HUDEP-2 (cell line): ENCODE data around the gene IGLL1.
A peak's percentile ranks its signal among the peaks of the same experiment; 100 is the strongest.
"Not testable (repeated sequence)": the region's sequence is repeated elsewhere in the genome, so short reads cannot be mapped to it uniquely, and the experiment has no call there.

Source experiments
- DNase-seq, 76 experiments: peaks; one replicate each; lab custom pipeline; 2025; ENCODE audit not compliant: unreplicated experiment in 76 of 76; lab: John Stamatoyannopoulos, UW

IGLL1 gene

DNA sequence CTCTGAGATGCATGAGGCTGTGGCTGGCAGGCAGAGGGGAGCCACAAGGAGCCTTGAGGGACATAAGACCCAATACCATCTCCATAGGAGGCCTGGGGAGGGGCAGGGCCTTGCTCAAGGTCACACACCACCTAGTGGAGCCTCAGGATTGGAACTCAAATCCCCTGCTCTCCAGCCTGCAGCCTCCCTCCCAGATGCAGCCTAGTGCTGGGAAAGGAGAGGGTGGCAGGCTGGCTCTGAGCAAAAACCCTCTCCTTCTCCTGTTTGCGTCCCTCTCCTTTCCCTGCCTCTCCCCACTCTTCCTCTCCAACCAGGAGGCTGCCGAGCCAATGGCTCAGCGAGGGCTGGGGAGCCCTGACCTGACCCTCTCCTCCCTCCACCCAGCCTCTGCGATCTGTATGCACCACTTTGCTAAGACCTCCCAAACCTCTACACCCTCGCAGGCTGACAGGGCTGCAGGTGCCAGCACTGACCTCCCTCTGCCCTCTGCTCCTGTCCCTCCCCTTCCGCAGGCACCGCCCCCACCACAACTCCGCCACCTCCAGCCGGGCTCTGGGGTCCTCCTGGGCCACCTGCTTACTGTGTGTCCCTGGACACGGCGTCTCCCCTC lies 14.7 kb downstream of the IGLL1 start:
- peak in 2 of 76 experiments; percentile 1 to 7 for DNase-seq

DNA sequence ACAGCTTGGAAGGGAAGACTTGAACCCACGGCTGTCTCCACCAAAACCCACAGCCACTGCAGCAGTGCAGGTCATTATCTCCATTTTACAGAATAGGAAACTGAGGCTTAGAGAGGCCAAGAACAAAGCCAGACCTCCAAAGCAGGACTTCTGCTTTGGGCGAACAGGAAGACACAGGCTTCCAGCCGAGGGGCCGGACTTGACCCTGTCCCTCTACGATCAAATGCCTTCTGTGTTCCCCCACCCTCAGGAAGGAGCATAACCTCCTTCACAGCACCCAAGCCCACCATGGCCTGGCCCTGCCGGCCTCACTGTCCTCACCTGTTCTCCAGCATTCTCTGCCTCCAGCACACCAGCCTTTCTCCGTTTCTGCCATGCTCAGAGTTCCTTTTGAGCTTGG lies 15.8 kb downstream of the IGLL1 start:
- DNase-seq = no peak

DNA sequence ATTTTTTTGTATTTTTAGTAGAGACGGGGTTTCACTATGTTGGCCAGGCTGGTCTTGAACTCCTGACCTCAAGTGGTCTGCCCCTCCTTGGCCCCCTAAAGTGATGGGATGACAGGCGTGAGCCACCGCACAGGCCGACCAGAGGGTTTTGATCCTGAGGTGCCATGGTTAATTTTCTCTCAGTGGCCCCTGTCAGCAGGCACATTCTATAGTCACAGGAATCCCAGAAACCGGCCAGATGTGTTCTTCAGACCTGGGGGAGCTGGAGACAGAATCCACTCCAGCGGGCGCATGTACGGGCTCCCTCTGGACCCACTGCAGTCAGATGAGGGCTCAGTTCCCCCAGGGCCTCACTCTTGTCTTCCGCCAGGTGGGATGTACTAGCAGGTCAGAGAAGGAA lies 17.0 kb downstream of the IGLL1 start:
- no peak for DNase-seq

DNA sequence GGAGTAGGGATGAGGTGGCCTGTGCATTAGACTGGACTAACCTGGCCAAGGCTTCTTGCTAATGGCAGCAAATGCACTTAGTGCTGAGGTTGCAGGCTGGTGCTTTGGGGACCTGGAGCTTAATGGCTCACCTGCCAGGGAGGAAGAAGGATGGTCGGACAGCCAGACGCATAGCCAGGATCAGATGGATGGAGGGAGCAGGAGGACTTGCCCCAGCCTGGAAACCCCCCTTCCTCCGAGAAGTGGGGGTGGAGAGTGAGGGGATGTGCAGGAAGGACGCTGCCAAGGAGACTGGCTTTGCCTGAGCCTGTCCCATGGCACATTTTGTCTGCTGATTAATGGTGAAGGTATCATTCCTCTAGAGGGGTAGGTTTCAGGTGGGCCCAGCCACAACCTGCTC lies 17.9 kb downstream of the IGLL1 start:
- DNase-seq = no peak

DNA sequence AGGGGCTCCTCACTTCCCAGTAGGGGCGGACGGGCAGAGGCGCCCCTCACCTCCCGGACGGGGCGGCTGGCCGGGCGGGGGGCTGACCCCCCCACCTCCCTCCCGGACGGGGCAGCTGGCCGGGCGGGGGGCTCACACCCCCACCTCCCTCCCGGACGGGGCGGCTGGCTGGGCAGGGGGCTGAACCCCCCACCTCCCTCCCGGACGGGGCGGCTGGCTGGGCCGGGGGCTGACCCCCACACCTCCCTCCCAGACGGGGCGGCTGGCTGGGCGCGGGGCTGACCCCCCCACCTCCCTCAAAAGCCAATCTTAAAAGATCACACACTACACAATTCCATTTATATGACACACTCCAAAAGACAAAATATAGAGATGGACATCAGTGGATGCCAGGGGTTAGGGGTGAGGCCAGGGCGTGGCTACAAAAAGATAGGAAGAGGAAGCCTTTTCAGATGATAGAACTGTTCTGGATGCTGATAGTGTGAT lies 19.0 kb downstream of the IGLL1 start:
- not testable (repeated sequence) for DNase-seq

DNA sequence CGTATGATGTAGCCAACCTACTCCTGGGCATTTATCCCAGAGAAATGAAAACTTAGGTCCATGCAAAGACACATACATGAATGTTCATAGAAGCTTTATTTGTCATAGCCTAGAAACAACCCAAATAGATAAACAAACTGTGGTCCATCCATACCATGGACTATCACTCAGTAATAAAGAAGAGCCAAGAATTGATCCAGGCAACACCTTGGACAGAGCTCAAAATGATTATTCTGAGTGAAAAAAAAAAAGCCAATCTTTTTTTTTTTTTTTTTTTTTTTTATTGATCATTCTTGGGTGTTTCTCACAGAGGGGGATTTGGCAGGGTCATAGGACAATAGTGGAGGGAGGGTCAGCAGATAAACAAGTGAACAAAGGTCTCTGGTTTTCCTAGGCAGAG lies 19.9 kb downstream of the IGLL1 start:
- not testable (repeated sequence) for DNase-seq

DNA sequence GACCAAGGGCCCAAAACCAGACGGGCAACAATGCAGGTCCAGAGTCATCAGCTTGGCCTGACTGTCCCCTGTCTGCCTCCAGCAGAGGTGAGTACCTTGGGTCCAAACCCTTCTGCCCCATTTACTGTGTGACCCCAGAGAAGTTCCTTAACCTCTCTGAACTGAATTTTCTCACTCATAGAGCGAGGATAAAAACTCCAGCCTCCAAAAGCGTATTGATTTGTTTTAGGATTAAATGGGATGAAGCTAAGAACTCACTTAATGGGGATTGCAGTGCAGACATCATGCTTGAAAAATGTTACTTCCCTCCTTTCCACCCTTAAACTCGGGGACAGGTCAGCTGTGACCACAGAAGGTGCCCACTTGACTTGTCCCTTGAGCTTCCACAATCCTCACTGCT lies 22.6 kb downstream of the IGLL1 start:
- DNase-seq = no peak

DNA sequence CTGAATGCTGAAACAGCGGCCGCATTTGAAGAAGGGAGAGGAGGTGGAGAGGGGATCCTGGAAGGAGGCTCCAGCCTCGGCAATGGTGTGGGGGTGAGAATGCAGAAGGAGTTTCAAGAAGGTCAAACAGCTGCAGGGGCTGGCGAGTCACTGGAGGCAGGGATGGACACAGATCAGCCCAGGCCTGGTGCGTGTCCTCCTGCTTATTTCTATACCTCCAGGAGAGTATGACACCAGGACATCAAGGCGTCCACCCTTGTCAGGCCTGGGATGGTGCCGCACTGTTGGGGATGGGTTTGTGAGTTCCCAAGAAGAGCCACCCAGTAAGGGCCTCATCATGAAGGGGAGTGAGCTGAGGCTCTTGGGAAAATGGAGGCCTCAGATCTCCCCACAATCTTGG lies 23.1 kb downstream of the IGLL1 start:
- no peak for DNase-seq

DNA sequence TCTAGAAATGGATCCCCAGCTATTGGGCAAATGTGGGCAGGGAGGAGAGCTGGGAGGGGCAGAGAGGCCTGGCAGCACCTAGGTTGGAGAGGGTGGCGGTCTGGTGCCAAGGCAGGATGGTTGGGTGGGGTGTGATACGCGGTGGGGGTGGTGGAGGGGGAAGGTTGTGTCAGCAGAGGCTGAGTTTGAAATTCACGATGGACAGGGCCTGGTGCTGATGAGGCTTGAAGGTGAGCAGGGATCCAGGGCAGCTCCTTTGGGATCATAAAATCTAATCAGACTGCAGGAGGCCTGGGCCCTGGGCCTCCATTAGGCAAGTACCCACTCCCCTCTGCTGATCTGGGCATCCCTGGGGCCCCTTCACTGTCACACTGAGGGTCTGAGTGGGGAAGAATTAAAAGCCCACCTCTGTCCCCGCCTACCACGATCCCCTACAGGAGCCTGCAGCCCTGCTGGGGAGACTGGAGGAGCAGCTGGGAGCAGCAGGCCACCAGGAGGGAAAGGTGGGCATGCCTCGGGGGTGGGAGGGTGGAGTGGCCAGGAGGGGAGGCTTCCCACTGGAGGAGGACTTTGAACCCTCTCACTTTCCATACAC lies 24.0 kb downstream of the IGLL1 start:
- no peak for DNase-seq

DNA sequence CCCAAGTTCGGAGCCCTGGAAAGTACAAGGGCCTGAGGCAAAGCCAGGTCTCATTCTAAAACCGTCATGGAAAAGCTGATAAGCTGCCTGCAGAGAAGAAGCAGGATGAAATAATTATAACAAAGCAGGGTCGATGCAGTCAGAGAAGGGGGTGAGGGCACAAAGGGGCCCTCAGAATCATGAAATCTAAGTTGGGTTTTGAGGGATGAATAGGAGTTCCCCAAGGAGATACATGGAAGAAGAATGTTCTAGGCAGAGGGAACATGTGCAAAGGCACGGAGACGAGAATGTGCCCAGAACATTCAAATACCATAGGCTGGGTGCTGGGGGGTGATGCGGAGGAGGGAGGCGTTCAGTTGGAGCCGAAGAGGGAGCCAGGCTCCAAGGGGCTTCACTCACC lies 25.0 kb downstream of the IGLL1 start:
- no peak for DNase-seq

DNA sequence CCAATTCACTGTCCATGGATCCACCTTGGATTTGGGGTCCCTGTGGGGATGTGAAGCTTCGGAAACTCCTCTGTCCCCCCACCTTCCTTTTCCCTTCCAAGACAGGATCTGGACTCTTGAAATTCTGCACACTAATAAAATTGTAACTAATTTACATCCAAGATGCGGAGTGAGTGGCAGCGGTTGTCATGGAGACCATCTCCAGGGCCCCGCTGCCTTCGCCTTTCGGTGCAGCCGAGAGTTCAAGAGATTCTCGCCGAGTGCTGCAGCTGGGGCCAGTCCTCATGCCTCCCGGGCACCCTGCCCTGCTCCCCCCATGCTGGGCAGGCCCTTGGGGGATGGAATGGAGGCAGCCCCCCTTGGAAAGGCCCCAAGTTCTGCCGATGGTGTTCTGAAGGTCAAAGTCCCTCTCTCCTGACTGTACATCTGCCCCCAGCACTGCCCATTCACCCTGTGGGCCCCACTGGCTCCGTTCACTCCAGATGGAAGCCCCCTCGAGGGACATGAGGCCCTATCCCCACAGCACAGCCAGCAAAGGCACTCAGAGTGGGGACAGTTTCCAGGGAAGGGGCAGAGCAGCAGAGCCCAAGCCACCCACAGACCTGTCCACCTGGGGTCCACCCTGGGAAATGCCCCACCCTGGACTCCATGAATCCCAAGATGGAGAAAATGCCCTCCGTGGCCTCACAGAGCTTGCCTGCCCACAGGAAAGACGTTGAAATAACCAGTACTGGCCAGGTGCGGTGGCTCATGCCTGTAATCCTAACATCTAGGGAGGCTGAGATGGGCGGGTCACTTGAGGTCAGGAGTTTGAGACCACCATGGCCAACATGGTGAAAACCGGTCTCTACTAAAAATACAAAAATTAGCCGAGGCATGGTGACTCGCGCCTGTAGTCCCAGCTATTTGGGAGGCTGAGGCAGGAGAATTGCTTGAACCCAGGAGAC lies 25.9 kb downstream of the IGLL1 start:
- DNase-seq = no peak

DNA sequence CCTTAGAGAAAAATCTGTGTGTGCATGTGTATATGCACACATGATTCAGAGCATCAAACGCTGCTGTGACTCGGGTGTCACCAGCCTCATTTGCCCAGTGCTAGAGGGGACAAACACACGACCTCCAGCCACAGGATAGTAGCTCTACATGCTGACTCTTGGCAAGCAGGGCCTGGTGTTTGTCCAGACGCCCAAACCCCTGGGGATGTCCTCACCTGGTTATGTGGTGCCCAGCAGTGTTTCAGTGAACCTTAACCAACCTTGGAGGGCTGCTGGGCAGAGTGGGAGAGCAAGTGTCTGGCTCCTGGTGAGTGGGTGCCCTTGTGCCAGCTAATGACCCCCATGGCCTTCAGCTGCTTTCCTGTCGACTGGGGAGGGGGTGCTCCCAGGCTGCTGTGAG lies 26.7 kb downstream of the IGLL1 start:
- DNase-seq = no peak

DNA sequence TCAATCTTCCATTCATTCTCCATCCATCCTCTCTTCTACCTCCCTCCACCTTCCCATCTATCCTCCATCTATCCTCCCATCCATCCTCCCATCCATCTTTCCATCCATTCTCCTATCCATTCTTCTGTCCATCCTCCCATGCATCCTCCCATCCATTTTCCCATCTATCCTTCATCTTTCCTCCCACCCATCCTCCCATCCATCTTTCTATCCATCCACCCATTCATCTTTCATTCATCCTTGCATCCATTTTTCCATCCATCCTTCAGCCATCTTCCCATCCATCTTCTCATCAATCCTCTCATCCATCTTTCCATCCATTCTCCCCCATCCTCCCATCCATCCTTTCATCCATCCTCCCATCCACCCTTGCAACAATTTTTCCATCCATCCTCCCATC lies 27.5 kb downstream of the IGLL1 start:
- DNase-seq = no peak

DNA sequence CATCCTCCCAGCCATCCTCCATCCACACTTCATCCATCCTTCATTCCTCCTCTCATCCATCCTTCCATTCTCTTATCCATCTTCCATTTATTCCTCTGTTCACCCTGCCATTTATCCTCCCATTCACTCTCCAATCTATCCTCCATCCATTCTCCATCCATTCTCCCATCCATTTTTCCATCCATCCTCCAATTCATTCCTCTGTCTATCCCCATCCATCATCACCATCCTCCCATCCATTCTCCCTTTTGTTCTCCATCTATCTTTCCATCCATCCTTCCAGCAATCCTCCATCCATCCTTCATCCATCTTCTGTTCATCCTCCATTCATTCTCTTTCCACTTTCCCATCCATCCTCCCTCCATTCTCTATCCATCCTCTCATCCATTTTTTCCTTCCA lies 28.7 kb downstream of the IGLL1 start:
- DNase-seq = no peak

DNA sequence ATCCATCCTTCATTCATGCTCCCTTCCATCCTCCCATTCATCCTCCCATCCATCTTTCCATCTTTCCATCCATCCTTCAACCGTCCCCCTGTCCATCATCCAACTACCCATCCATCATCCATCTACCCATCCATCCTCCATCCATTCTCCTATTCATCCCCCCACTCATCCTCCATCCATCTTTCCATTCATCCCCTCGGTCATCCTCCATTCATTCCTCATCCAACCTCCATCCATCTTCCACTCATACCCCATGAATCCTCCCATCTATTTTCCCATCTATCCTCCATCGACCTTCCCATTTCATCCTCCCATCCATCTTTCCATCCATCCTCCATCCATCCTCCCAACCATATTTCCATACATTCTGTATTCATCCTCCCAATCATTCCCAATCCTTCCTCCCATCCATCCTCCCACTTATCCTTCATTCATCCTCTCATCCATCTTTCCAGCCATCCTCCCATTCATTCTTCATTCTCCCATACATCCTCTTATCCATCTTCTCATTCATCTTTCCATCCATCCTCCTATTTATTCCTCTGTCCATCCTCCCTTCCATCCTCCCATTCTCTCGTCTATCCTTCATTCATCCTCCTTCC lies 29.9 kb downstream of the IGLL1 start:
- DNase-seq = no peak

DNA sequence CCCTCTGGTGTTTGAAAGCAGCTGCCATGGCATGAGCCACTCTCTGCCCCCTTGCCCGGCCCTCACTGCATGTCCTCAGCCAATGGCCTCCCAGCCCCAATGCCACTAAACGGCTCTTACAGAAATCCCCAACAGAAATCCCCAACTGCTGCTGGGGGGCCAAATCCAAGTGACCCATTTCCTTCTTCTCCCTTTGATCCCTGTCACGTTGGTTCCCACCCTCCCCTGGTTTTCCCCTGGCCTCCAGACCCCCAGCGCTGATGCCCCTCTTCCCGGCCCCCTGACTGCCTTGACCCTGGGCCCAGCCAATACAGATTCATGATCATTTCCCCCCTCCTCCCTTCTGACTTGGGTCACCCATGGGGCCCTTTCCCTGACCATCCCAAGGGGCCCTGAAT lies 30.9 kb downstream of the IGLL1 start:
- DNase-seq = no peak

DNA sequence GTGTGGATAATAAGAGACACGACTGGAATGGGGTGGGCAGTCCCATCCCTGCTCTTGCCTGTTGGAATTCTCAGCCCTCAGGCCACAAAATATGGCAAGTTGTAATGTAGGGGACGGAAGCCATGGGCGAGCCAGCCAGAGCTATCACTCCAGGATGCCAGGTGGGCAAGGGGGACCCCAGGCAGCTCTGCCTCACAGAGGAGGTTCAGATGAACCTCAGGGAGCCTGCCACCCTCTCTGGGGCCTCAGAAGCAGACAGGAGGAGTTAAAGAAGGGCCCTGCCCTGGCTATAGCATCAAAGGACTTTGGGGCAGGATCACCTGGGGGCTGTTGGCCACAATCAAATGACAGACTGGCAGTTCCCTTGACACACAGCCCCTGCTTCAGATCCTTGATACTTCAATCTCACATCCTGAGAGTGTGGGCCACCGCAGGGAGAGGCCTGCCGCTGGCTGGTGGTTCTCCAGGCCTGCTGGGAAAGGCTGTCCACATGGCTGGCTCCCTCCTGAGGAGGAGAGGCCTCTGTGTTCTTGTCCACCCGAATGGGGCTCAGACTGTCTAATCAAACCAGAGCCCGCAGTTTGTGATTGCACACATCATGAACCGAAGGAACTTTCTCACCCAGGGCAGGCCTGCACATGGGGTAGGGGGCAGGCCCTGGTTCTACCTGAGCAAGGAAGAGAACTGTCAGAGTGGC lies 31.4 kb downstream of the IGLL1 start:
- no peak for DNase-seq

DNA sequence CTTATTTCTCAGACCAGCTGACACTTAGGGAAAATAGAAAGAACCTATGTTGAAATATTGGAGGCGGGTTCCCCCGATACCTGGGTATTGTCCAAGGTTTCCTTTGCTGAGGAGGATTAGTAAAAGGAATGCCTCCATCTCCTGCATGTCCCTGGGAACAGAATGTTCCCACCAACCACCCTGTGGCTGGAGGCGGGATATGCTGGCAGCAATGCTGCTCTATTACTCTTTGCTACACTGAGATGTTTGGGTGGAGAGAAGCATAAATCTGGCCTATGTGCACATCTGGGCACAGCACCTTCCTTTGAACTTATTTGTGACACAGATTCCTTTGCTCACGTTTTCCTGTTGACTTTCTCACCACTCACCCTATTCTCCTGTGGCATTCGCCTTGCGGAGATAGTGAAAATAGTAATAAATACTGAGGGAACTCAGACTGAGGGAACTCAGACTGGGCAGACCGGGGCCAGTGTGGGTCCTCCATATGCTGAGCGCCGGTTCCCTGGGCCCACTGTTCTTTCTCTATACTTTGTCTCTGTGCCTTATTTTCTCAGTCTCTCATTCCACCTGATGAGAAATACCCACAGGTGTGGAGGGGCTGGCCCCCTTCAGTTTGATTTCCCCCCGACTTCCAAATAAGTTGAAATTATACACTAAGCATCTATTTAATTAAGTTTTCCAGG lies 32.1 kb downstream of the IGLL1 start:
- DNase-seq = no peak

DNA sequence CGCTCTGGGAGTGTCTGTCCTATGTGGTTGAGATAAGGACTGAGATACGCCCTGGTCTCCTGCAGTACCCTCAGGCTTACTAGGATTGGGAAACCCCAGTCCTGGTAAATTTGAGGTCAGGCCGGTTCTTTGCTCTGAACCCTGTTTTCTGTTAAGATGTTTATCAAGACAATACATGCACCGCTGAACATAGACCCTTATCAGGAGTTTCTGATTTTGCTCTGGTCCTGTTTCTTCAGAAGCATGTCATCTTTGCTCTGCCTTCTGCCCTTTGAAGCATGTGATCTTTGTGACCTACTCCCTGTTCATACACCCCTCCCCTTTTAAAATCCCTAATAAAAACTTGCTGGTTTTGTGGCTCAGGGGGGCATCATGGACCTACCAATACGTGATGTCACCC lies 32.7 kb downstream of the IGLL1 start:
- DNase-seq = not testable (repeated sequence)

DNA sequence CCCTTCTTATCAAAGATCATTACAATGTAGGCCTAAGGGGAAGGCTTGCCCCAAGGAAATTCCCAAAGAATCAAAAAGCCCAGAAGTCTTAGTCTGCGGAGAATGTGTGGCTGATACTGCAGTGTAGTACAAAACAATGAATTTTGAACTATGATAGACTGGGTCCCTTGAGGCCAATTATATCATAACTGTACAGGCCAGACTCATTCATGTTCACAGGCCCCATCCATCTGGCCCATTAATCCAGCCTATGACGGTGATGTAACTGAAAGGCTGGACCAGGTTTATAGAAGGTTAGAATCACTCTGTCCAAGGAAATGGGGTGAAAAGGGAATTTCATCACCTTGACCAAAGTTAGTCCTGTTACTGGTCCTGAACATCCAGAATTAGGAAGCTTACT lies 35.2 kb downstream of the IGLL1 start:
- no peak for DNase-seq
